Measurements from ENCODE around the gene HCAR2. TPM values are rescaled to one million over a fixed set of nuclear protein-coding genes. Genes with fewer than 3 reads are reported as not detected.
"Not testable (repeated sequence)": the region's sequence is repeated elsewhere in the genome, so short reads cannot be mapped to it uniquely, and the experiment has no call there.

HCAR2 gene
- total RNA-seq, 1 experiment from 2014 or later, result not detected

DNA sequence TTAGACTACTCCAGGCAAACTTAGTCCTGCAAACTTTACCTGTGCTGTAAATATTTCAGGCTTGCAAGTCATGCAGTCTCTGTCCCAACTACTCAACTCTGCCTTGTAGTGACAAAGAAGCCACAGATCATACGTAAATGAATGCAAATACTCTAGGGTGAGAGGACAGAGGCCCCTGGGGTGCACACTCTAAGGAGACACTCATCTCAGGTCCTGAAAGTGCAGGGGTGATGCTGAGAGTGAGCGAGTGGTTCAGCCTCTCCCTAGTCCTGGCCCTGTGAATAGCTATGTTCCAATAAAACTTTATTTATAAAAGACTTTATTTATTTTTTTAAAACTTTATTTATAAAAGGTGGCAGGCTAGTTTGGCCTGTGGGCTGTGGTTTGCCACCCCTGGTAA lies 34.9 kb downstream of the HCAR2 start:
- DNase-seq (ENCODE audit: low read depth), result no peak

- no peak for DNase-seq (ENCODE audit: low read depth)
Measured at GRCh38 chr12:122665759-122666158, 37.4 kb downstream of the HCAR2 start.

GRCh38 chr12:122665349-122665748 lies 37.8 kb downstream of the HCAR2 start:
- no peak for DNase-seq (ENCODE audit: low read depth)

GRCh38 chr12:122661938-122662337 lies 41.2 kb downstream of the HCAR2 start:
- no peak for DNase-seq (ENCODE audit: low read depth)

DNA sequence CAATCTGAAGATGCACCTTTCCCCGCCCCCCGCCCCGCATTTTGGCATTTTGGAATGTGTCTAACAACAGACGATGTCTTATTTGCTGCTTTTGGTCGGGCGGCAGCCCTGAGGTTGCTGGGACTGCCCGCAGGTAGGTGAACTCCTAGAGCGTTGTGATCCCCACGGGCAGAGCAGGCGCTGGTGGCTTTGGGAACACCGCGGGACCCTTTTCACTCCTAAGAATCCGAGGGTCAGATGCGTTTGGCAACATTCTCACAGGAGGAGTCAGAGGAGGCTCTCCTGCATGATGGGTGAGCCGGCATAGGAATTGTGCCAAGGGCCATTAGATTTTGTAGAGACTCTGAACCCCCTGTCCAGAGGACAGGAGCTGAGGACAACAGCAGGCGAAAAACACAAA lies 41.9 kb downstream of the HCAR2 start:
- DNase-seq (ENCODE audit: low read depth), result no peak

GRCh38 chr12:122659579-122659978 lies 43.6 kb downstream of the HCAR2 start:
- DNase-seq (ENCODE audit: low read depth), result no peak

DNA sequence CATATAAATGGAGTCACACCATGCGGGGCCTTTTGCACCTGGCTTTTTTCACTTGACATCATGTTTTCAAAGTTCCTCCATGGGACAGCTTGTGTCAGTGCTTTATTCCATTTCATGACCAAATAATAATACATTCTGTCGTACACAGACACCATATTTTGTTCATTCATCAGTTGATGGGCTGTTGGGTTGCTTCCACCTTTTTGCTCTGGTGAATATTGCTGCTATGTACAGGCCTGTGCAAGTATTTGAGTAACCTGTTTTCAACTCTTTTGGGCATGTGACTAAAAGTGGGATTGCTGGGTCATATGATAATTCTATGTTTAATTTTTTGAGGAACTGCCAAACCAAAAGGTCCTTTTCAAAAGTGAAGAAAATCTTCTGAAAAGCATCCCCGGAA lies 46.9 kb downstream of the HCAR2 start:
- no peak for DNase-seq (ENCODE audit: low read depth)

- DNase-seq (ENCODE audit: low read depth), result not testable (repeated sequence)
Measured at GRCh38 chr12:122653291-122653690, 49.9 kb downstream of the HCAR2 start.

DNA sequence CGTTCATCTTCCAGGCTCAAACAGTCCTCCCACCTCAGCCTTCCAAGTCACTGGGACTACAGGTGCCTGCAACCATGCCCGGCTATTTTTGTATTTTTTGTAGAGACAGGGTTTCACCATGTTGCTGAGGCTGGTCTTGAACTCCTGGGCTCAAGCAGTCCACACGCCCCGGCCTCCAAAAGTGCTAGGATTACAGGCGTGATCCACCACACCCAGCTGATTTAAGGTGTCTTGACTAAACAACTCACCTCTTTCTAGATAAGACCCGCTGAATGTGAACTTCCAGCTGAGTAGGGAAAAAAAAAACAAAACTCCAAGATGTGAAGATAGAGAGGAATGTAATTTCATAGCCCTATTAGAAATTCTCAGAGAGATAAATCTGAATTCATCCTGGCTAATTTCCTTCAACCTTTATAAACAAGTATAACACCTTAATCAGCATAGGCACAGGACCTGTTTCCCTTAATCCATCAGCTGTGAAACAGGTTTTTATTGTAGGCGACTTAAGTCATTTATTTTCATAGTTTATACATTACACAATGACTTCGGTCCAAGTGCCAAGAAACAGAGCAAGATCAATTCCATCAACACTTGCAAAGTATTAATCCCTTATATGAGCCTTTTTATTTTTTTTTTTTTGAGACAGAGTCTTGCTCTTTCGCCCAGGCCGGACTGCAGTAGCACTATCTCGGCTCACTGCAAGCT lies 51.5 kb downstream of the HCAR2 start:
- DNase-seq (ENCODE audit: low read depth), result no peak

Small RNA genes within 50 kb of the gene (small RNA-seq; reads per million reads assigned to genes)
- gene AC026333.2, result not detected

Other genes starting within 250 kb of the HCAR2 start
- gene ZCCHC8, start 202.4 kb downstream of the HCAR2 start, total RNA-seq (2014; rRNA removed; shearing (Covaris generic)), result 15.9 and 19.6 TPM in 2 replicates
- 42.0 and 46.2 TPM in 2 replicates for gene RSRC2, start 176.4 kb downstream of the HCAR2 start, total RNA-seq (2014; rRNA removed; shearing (Covaris generic))
- 34.0 and 42.3 TPM in 2 replicates for gene KNTC1, start 176.1 kb downstream of the HCAR2 start, total RNA-seq (2014; rRNA removed; shearing (Covaris generic))
- not detected in 2 replicates for gene HCAR3, start 13.5 kb upstream of the HCAR2 start, total RNA-seq (2014; rRNA removed; shearing (Covaris generic))
- gene HCAR1, start 27.5 kb upstream of the HCAR2 start, total RNA-seq (2014; rRNA removed; shearing (Covaris generic)), result 0.02 TPM in 1 of 2 replicates, not detected in the other
- 55.3 and 56.4 TPM in 2 replicates for gene DENR, start 49.5 kb upstream of the HCAR2 start, total RNA-seq (2014; rRNA removed; shearing (Covaris generic))
- 0.13 and 0.40 TPM in 2 replicates for gene CCDC62, start 71.2 kb upstream of the HCAR2 start, total RNA-seq (2014; rRNA removed; shearing (Covaris generic))
- gene HIP1R, start 132.1 kb upstream of the HCAR2 start, total RNA-seq (2014; rRNA removed; shearing (Covaris generic)), result 30.1 and 46.1 TPM in 2 replicates
- gene VPS37B, start 192.8 kb upstream of the HCAR2 start, total RNA-seq (2014; rRNA removed; shearing (Covaris generic)), result 62.9 and 87.4 TPM in 2 replicates

All from HT1080 (cell line).